ENCODE measurements around the gene WNT11. TPM values are rescaled to one million over a fixed set of nuclear protein-coding genes. Genes with fewer than 3 reads are reported as not detected.

The WNT11 gene
- total RNA-seq, 1 experiment from 2014 or later, result 1.4 TPM

- no peak for DNase-seq (ENCODE audit: low read depth)
These were observed 12.3 kb upstream of the WNT11 start for GRCh38 chr11:76218449-76219178.

GRCh38 chr11:76217653-76218160 lies 11.4 kb upstream of the WNT11 start:
- DNase-seq (ENCODE audit: low read depth), result no peak

GRCh38 chr11:76216536-76217325 lies 10.4 kb upstream of the WNT11 start:
- DNase-seq (ENCODE audit: low read depth), result no peak

- peak; percentile 59 for DNase-seq (ENCODE audit: low read depth)
These were observed 9.6 kb upstream of the WNT11 start for GRCh38 chr11:76215941-76216340.

GRCh38 chr11:76214968-76215548 lies 8.8 kb upstream of the WNT11 start:
- no peak for DNase-seq (ENCODE audit: low read depth)

GRCh38 chr11:76214186-76214585 lies 7.9 kb upstream of the WNT11 start:
- DNase-seq (ENCODE audit: low read depth), result no peak

- no peak for DNase-seq (ENCODE audit: low read depth)
These were observed 6.1 kb upstream of the WNT11 start for GRCh38 chr11:76212086-76213035.

- DNase-seq (ENCODE audit: low read depth), result no peak
These were observed 4.9 kb upstream of the WNT11 start for GRCh38 chr11:76210931-76211851.

GRCh38 chr11:76209973-76210930 lies 4.0 kb upstream of the WNT11 start:
- DNase-seq (ENCODE audit: low read depth), result peak; percentile 44

- DNase-seq (ENCODE audit: low read depth), result no peak
These were observed 3.2 kb upstream of the WNT11 start for GRCh38 chr11:76209375-76209972.

- DNase-seq (ENCODE audit: low read depth), result peak; percentile 74
These were observed 2.4 kb upstream of the WNT11 start for GRCh38 chr11:76208438-76209374.

- DNase-seq (ENCODE audit: low read depth), result peak; percentile 87
These were observed 1.5 kb upstream of the WNT11 start for GRCh38 chr11:76207642-76208401.

- no peak for DNase-seq (ENCODE audit: low read depth)
These were observed 300 bp downstream of the WNT11 start for GRCh38 chr11:76206077-76206326.

GRCh38 chr11:76205252-76206076 lies 838 bp downstream of the WNT11 start:
- DNase-seq (ENCODE audit: low read depth), result no peak

- DNase-seq (ENCODE audit: low read depth), result no peak
These were observed 2.4 kb downstream of the WNT11 start for GRCh38 chr11:76203937-76204336.
